ENCODE data around the gene PLXNC1. TPM values are rescaled to one million over a fixed set of nuclear protein-coding genes. Genes with fewer than 3 reads are reported as not detected.

The PLXNC1 gene
- total and polyA plus RNA-seq, 9 of the 15 experiments (the other 6 are each of a cell fraction or from before 2014, with no cell fraction given) = 0.08 to 0.87 (median 0.28) TPM

GRCh38 chr12:94151582-94151981 is 3.2 kb downstream of the PLXNC1 start:
- ChIA-PET CTCF (ENCODE audit: low intra/inter-chr PET ratio) (no interaction called here), POLR2A (interaction anchor here (0.8 kb wide), 1 partner anchor 17 kb away, joined by 3 read pairs; no protein-coding TSS in a partner anchor)
- peaks cover 30 to 39% of the 10 kb centered on the region in 2 experiments; a peak in 4 of 5 replicates for H3K27me3 ChIP-seq (ENCODE audit: control insufficient read depth in 2 of 2, insufficient read depth in 2 of 2, low read length in 2 of 2)
- DNase-seq (ENCODE audit: extremely low read depth in 1 of 4, low spot score in 3 of 4) (no peak), FAIRE-seq (no peak), ATAC-seq (no peak)
- no peak overlapping the region for H2AFZ ChIP-seq (ENCODE audit: low read depth, low read length)
- no peak overlapping the region for H3K27ac ChIP-seq (ENCODE audit: extremely low read depth, low read depth, low read length)
- no peaks in the 10 kb centered on the region for H3K36me3 ChIP-seq (ENCODE audit: control insufficient read depth, insufficient read depth, low read length)
- in situ Hi-C loops (cut with MboI) = no loop called here
- peaks cover 0 to 19% of the 10 kb centered on the region in 2 experiments; a peak in 2 of 5 replicates for H3K4me1 ChIP-seq (replicated peaks in 1 of 2; ENCODE audit: control insufficient read depth in 2 of 2, insufficient read depth in 2 of 2, low read length in 2 of 2)
- no peaks in the 10 kb centered on the region; the same call in 1 of the 2 replicates for H4K20me1 ChIP-seq (replicated peaks; ENCODE audit: control insufficient read depth, insufficient read depth, low read length)
- 10% methylated on average over 8 of the region's 8 CpGs for WGBS (ENCODE audit: insufficient coverage, low coverage, missing lambda C conversion rate)
- no peak overlapping the region for H3K9ac ChIP-seq (ENCODE audit: insufficient read depth in 1 of 2, low read depth in 2 of 2, low read length in 2 of 2)
- no peak overlapping the region for H3K4me2 ChIP-seq (ENCODE audit: insufficient read depth, low read length)
- H3K9me3 ChIP-seq (replicated peaks; ENCODE audit: control insufficient read depth, insufficient read depth, low read depth, low read length) = no peaks in the 10 kb centered on the region
- intact Hi-C loops (cut with micrococcal nuclease) = no loop called here
- no peaks in the 10 kb centered on the region for H3K79me2 ChIP-seq (ENCODE audit: control insufficient read depth, insufficient read depth, low read length)
- TF ChIP-seq ZC3H4 (CRISPR knock-in tag; IDR thresholded peaks at IDR 0.05; ENCODE audit: borderline replicate concordance) (no peak), MBD2 (IDR thresholded peaks at IDR 0.05; ENCODE audit: borderline replicate concordance, low read depth) (no peak), NBN (IDR thresholded peaks at IDR 0.05; ENCODE audit: low read depth) (no peak), KAT8 (IDR thresholded peaks at IDR 0.05; ENCODE audit: low read depth) (no peak), ZNF282 (CRISPR knock-in tag; IDR thresholded peaks at IDR 0.05) (no peak), SREBF1 (IDR thresholded peaks at IDR 0.05; ENCODE audit: borderline replicate concordance, low read depth, low read length) (no peak), ELF1 (tag; IDR thresholded peaks at IDR 0.05) (no peak), CREB3 (tag; conservative IDR thresholded peaks at IDR 0.05; ENCODE audit: low read depth) (no peak), MTA1 (IDR thresholded peaks at IDR 0.05; ENCODE audit: borderline replicate concordance) (no peak)
- no peaks in the 10 kb centered on the region for H3K9me1 ChIP-seq (ENCODE audit: control insufficient read depth, insufficient read depth, low read length)
- BruUV-seq (replicated peaks) = no TSS peak
- H3K4me3 ChIP-seq = no peak overlapping the region

All from K562 (cell line).